GM19452 (cell line): ENCODE data around the gene CA12.

Experiments
- ATAC-seq: cut with Tn5 transposase; IDR thresholded peaks from one replicate; pipeline ENCODE4 v1.9.1; 2021; ENCODE audit not compliant: unreplicated experiment

CA12 gene

DNA sequence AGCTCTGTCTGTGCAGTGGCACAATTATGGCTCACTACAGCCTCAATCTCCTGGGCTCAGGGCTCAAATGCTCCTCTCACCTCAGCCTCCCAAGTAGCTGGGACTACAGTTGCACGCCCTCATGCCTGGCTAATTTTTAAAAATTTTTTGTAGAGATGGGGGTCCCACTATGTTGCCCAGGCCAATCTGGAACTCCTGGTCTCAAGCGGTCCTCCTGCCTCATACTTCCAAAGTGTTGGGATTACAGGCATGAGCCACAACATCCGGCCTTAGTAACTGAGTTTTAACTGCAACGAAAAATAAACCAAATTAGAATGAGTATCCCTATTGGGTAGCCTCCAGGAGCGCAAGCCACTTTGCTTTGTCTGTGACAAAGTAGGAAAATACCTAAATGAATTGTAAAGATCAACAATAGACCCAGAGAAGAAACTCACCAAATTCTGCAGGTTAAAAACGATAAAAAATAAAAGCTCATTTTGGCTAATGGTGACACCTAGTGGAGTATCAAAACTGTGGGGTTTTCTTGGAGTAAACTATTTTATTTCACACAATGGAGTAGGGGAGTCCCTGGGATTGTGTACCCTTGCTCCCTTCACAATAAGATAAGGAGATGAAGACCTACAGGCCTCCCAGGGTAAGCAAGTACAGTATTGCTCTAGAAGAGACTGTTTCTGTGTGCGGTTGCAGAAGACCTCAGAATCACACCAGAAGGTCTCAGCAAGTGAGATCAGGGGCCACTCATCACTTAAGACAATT lies 21.0 kb upstream of the CA12 start:
- no peak for ATAC-seq

DNA sequence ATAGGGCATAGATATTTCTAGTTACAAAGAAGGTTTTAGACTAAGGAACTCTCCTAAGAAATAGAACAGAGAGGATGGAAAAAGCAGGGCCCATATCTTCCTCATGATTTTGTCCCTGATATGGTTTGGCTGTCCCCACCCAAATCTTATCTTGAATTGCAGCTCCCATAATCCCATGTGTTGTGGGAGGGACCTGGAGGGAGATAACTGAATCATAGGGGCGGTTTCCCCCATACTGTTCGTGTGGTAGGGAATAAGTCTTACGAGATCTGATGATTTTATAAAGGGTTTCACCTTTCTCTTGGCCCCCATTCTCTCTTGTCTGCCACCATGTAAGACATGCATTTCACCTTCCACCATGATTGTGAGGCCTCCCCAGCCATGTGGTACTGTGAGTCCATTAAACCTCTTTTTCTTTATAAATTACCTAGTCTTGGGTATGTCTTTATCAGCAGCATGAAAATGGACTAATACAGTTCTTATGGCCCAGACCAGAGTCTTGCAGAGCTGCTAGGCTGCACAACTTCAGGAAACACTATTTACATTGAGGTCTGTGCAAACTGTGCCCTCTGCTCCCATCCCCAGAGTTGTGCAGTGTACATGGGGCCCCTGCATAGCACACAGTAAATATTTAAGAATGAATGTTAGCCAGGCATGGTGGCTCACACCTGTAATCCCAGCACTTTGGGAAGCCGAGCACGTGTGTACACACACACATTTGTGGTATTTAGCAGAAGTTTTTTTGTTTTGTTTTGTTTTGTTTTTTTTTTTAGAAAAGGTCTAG lies 20.3 kb upstream of the CA12 start:
- no peak for ATAC-seq

DNA sequence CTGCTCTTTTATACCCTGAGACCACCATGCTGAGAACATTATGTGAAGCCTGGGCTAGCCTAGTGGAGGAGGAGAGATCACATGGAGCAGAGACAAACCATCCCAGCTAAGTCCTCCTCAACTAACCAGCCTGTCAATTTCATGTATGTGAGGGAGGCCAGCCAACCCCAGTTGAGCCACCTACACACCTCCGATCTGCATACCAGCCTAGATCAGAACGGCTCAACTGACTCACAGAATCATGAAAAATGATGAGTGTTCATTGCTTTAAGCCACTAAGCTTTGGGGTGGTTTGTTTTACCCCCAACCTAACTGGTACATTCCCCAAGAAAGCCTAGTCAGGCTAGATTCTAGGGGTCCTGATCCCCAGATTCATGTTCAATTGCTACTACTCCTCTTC lies 19.4 kb upstream of the CA12 start:
- no peak for ATAC-seq

DNA sequence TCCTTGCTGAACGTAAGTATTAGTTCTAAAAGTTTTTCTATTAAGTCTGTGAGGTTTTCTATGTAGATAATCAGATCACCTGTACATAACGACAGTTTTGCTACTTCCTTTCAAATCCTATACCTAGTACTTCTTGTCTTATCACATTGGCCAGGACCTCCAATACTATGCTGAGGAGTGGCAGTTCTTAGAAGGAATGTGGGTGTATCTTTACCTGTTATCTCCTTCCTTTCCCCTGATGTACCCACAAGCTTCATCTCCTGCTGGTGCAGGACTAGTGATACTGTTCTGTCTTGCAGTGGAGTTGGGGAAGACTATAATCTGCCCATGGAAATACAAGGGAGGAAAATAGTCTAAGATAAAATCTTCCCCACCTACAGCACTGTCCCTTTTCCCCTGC lies 16.8 kb upstream of the CA12 start:
- no peak for ATAC-seq

DNA sequence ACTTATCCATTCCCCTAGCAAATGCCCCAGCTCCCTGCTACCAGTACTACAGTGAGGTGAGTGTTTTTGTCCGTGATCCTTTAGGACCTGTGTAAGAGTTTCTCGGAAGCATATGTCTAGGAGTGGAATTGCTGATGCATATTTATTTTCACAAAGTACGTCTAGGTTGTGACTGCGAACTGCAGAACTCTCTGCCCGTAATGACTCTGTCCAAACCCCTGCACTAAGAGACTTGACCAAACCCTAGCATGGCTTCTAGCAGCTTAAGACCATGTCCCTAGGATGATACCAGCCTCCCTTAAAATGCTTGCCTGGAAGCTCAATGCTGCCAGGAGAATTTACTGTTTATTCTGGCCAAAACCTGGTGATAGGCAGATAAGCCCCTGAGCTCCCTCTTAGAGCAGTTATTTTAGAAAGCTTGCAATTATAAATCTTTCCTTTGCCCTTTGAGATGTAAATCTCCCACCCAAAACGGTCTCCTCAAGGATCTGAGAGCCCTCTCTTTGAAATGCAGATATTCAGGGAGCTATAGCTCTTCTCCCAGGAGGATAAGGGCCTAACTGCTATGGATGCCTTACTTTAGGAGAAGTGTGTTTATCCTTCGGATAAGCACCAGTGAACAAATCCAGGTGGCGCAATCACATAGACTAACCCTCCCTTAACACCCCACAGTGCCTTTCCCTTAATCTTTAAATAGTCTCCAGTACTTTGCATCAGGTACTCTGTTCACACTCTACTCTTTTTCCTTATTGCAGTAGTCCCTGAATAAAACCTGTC lies 14.7 kb upstream of the CA12 start:
- ATAC-seq, result no peak

DNA sequence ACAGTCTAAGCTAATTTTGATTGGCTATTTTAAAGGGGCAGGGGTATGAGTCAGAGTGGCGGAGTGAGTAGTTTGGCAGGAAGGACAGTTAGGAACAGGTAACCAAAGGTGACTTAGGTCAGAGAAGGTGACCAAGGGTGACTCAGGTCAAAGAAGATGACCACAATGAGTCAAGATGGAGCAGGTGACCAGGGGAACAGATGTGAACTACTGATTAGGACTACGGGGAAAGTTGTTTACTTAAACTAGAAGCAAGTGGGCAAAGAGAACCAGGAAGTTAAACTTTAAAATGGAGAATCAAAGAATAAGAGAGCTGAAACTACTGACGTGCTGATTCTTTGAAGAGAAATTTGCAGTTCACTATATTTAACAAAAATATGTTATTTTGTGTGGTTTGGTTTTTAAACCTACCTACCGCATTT lies 14.1 kb upstream of the CA12 start:
- ATAC-seq, result no peak

DNA sequence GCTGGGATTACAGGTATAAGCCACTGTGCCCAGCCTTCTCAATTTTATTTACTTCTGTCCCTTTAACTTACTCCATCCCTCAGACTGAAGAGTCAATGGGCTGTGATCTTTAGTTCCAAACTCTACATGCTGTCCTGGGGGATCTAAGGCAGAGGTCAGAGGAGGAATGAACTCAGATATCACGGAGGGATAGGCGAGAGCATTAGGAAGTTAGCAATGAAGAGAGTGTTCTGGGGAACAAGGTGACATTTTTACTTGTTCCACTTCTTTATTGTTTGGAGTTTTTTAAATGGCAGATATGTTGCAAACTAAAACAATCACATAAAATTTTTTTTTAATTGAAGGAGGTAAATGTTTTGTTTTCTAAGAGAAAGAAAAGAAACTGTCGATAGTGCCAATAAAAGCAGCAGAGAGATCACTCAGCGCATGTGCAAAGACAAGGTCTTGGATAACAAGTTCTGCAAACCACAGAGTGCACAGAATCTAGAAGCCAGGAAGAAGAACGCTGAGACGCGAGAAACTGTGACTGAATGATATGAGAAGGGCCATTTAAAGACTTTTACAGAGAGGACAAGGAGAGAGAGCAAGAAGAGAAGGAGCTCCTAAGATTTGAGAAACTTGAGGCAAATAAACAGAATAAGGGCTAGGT lies 10.8 kb upstream of the CA12 start:
- ATAC-seq, result no peak

DNA sequence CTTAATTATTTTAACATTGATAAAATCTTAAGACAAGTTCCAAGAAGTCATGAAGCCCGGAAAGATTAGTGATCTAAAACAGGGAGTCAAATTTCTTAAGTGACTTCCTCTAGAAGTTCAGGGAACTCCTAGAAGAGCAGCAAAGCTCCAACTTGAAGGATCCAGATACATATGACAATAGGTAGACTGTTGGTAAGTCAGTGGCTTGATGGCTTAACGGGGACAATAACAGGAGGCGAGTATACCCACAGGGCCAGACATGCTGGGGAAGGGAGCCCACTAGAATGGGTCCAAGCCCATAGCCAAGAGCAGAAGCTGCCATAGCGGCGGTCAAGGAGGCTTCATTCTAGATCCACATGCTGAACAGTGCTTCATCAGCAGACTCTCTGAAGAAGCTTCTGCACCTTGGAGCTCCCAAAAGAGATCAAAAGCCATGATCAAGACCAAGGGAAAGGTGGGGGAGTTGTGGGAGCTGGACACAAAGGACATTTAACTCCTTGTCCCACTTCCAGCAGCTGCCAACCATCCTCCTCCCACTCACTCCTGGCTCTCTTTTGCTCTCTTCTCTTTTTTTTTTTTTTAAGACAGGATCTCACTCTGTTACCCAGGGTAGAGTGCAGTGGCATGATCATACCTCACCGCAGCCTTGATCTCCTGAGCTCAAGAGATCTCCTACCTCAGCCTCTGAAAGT lies 10.2 kb upstream of the CA12 start:
- ATAC-seq, result no peak

DNA sequence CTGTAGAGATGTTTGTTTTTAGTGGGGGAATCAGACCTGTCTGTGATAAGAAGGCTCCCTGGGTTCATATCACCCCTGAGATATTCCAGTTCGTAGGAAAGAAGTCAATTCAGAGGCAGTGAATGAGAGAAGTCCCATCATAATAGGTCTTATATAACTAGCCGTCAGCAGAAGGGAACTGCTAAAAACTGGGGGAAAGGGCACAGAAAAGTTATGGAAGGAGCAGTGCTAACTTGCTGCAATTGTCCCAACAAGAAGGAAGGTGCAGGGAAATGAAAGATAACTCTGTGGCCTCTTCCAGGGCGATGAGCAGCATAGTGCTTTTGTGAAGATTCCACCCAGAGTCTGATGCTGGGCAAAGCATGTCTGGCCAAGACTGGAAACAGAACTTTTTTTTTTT lies 9.0 kb upstream of the CA12 start:
- no peak for ATAC-seq

DNA sequence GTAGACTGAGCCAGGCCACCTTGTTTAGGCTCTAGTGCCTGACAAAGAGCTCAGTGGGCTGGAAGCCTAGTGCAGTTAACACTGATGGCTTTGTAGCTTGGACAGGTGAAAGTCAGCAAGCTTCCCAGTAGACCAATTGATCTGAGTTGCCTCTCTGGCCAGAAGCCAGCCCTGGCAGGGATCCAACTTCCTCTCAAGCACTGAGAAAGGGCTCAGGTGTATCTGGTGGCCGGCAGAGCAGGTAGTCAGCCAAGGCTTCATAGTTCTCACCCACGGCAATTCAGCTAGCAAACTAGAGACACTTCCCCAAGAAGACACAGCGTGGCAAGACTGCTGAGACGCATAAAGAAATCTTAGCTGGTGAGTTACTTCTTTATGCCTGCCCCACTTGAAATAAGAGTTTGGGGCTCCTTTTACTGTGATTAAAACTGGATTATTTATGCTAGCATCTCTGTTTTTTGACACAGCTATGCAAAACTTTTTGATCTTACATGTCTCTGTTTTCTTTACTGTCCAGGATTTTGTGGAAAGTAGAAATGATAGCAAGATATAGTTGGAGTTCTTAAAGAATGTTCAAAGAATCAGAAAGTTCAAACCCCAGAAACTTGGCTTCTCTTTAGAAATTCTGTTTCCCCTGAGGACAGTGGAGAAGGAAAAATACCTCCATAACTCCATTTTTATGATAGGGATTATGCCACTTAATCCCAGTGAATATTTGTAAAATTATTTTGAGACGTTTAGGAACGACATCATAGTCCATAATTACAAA lies 8.4 kb upstream of the CA12 start:
- no peak for ATAC-seq

DNA sequence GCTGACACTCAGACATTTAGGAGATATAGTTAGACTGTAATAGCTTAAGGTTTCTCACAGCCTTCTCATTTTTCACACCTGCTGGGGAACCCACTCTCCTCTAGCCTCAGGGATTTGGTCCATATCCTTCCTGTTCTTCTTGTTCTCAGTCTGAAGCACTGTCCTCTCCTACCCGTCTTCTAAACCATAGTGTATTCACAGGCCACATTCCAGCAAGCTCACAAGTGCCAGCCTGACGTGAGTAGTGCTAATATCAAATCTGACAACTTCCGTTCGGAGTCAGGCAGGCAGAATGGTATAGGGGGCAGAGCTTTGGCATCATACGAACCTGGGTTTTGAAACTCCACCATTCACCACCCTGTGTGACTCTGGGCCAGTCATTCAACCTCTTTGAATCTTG lies 6.9 kb upstream of the CA12 start:
- ATAC-seq, result no peak

DNA sequence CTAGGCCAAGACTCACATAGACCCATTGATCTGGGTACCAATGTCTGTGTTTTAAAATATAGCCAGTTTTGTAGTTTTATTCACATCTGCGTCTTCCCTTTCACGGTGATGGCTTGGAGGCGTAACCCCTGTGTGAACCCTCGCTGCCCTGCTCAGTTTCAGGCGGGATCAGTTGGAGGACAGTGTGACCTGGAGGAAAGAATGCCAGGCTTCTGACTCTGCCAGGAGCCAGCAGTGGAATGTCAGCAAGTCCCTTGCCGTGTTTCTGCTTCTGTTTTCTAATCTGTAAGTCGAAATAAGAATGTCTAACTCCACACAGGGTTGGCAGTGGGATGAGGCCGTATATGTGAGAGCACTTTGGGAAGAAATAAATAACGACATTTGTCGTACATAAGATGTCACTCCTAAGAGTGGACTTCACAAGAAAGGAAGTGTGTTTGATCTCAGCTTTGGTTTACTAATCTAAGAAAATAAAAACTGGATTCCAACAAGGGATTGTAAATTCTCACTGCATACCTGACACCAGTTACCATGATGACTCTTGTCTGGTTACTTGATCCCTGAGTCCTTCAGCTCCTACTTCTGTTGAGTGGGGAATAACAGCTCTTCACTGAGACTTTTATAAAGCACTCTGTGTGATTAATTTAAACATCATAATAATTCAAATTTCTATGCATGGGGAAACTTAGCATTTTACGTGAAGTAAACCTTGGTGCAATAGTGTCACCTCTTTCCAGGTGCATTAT lies 6.3 kb upstream of the CA12 start:
- no peak for ATAC-seq

DNA sequence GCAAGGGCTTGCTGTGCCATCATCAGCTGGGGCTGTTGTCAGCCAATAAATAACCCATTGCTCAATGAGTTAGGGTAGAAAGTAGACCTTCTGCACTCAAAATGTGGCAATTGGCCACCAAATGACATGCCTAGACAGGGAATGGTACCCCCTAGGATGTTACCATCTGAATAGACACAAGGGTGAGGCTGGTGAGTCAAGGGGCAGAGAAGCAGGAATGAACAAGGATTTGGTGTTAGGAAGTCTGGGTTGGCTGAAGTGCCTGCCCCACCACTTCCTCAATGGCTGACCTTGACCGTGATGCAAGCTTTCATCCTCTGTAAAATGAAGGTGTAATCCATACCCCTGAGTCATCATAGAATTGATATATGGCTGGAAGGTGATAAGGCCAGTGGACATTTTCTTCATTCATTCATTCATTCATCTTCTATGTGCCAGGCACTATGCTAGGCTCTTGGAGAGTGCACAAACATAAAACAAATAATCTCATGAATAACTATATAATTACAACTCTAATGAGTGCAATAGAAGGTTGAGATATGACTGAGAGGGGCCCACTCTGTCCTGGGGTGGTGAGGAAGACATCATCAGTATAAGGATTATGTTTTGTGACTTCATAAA lies 4.4 kb upstream of the CA12 start:
- no peak for ATAC-seq

DNA sequence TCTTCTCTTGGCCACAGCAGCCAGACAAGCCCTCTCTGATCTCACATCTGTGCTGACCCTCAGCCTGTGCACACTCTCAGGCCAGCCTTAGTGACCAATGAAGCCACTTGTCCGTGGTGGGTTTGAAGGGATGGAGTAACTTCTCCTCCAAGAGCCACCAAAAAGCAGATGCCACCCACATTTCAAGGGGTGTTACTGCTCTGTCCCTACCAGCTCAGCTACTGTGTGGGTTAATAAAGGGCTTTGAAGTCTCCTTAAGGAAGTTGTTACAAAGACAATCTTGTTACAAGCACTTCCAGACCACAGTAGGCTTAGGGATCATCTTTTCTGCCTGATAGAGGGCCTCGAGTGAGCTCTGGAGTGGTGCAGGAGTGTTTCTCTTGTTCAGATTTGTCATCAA lies 3.3 kb upstream of the CA12 start:
- ATAC-seq, result no peak

DNA sequence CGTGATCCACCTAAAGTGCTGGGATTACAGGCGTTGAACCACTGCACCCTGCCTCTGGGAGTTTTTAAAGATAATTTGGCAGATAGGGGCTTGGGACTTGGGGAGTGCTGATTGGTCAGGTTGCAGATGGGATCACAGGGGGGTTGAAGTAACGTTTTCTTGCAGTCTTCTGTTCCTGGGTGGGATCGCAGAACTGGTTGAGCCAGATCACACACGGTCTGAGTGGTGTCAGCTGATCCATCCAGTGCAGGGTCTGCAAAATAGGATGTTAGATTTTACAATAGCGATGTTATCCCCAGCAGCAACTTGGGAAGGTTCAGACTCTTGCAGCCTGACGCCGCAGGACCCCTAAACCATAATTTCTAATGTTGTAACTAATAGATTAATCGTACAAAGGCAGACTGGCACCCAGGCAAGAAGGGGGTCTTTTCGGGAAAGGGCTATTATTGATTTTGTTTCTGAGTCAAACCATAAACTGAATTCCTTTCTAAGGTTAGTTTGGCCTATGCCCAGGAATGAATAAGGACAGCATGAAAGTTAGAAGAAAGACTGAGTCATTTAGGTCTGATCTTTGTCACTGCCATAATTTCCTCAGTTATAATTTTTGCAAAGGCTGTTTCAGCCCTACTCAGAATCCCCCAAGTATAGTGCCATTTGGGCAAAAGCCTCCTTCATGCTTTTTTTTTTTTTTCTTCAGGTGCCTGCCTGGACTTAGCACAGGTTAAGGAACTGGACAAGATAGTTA lies 1.5 kb upstream of the CA12 start:
- no peak for ATAC-seq

DNA sequence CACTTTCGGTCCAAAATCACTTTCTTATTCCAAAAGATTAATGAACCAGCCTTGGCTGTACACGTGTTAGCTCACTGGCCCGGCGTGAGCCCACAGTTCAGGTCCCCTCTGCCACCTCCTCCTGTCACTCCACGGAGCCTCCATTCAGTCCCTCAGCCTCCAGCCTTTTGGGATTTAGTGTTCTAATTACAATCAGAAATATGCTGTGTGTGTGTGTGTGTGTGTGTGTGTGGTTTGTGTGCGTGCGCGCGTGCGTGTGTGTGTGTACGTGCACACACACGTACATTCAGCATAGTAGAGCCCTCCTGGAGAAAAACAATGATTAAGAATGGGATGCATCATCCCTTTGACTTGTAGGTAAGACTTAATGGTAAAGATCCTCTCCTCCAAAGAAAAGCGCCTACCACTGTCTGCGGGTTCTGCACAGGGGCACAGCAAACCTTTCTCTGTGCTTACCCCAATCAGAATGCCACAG lies 801 bp downstream of the CA12 start:
- no peak for ATAC-seq

DNA sequence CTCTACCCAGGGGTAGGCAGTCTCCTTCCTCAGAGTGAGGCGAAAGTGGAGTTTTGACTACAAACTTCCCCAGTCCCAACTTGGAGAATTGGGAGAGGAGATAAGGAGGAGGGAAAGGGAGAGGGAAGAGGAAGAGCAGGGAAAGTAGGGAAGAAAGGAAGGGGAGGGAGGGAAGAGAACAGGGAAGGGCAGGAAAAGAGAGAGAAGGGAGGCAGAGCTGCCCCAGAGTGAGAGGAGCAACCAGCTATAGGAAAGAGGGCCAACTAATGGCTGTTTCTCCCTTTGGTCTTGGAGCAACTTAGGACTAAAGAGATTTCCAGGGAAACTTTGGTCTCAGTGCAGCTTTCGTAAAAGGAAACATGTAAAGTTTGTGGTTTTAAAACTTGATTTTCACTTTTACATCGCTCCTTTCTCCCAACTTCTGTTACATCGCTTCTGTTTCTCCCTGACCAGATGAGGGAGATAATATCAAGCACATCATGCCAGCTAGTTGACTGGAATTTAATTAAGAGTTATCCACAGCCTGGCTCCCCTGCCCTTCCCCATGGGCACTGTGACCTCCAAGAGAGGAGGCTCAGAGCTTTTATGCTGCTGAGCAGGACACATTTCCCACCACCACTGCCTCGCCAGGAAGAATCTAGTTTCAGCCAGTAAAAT lies 1.4 kb downstream of the CA12 start:
- no peak for ATAC-seq
